ENCODE results near the gene ALKBH4.
A peak's percentile ranks its signal among the peaks of the same experiment; 100 is the strongest.

ALKBH4 gene

DNA sequence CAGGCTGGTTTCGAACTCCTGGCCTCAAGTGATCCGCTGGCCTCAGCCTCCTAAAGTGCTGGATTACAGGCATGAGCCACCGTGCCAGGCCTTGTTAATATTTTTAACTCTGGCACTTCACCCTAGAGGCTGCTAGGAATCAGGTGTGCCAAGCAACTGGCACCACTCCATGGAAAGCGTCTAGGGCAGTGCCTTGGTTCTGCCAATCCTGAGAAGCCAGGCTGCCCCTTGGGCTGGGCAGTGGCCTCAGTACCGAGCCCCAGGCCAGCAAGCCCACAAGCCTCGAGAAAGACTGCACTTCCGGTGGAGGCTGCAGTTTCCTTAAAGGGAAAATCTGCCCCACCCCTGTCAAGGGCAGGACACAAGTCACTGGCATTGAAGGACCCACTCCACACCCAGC is 11.3 kb downstream of the ALKBH4 start:
- H3K27ac ChIP-seq, result no peak overlapping the region
- H3K9me3 ChIP-seq (ENCODE audit: severe bottlenecking), result no peaks in the 10 kb centered on the region
- H3K36me3 ChIP-seq, result peaks cover 29% of the 10 kb centered on the region
- no peak overlapping the region for H3K4me3 ChIP-seq (ENCODE audit: low read depth, low read length)
- H3K27me3 ChIP-seq (ENCODE audit: insufficient read depth, low read depth, severe bottlenecking), result no peaks in the 10 kb centered on the region
- no peak for DNase-seq
- TF ChIP-seq, protein P1, sequence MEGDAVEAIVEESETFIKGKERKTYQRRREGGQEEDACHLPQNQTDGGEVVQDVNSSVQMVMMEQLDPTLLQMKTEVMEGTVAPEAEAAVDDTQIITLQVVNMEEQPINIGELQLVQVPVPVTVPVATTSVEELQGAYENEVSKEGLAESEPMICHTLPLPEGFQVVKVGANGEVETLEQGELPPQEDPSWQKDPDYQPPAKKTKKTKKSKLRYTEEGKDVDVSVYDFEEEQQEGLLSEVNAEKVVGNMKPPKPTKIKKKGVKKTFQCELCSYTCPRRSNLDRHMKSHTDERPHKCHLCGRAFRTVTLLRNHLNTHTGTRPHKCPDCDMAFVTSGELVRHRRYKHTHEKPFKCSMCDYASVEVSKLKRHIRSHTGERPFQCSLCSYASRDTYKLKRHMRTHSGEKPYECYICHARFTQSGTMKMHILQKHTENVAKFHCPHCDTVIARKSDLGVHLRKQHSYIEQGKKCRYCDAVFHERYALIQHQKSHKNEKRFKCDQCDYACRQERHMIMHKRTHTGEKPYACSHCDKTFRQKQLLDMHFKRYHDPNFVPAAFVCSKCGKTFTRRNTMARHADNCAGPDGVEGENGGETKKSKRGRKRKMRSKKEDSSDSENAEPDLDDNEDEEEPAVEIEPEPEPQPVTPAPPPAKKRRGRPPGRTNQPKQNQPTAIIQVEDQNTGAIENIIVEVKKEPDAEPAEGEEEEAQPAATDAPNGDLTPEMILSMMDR (IDR thresholded peaks at IDR 0.05; ENCODE audit: low read depth, low read length), result no peak

- Histone ChIP-seq H3K27ac (peak overlapping the region; percentile 80), H3K4me3 (ENCODE audit: low read depth, low read length) (no peak overlapping the region), H3K9me3 (ENCODE audit: severe bottlenecking) (no peaks in the 10 kb centered on the region), H3K36me3 (peaks cover 33% of the 10 kb centered on the region), H3K27me3 (ENCODE audit: insufficient read depth, low read depth, severe bottlenecking) (no peaks in the 10 kb centered on the region)
- TF ChIP-seq, protein P1 (IDR thresholded peaks at IDR 0.05; ENCODE audit: low read depth, low read length), result no peak
- no peak for DNase-seq
Observed at GRCh38 chr7:102452451-102452850, 12.2 kb downstream of the ALKBH4 start.

DNA sequence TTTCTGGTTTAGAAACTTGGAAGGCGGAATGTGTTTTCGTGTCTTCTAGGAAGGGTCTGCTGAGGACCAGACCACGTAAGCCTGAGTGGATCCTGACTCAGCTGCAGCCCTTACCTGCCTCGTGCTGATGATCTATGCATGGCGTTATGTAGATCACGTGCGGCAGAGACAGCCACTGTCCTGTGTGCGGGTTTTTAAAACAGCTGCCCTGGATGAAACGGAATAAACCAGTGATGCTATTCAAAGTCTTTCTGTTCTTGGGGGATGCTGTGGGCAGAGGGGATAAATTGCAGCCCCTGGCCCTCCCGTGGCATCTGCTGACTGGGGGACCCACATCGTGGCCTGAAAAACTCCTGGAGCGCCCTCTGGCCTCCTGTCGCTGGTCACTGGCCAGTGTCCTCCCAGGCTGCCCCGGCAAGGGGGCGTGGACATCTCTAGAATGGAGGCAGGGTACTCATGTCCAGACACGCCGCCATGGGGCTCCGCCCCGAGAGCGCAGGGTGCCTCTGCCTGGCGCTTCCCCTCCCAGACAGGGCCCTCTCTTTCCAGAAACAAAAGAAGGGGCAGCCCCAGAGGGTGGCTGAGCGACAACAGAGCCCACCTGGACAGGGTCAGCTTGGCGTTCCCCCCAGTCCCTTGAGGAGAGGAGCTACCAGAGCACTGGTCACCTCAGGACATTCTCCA is 13.2 kb downstream of the ALKBH4 start:
- Histone ChIP-seq H3K4me3 (ENCODE audit: low read depth, low read length) (peak overlapping the region; percentile 31; the same call in 1 of the 2 replicates), H3K27ac (peak overlapping the region; percentile 80)
- peak; percentile 95 for DNase-seq

GRCh38 chr7:102450242-102450641 is 14.4 kb downstream of the ALKBH4 start:
- Histone ChIP-seq H3K27ac (peak overlapping the region; percentile 24; the same call in 1 of the 2 replicates), H3K4me3 (ENCODE audit: low read depth, low read length) (no peak overlapping the region), H3K27me3 (ENCODE audit: insufficient read depth, low read depth, severe bottlenecking) (no peaks in the 10 kb centered on the region), H3K9me3 (ENCODE audit: severe bottlenecking) (no peaks in the 10 kb centered on the region), H3K36me3 (peaks cover 34% of the 10 kb centered on the region)
- TF ChIP-seq, protein P1 (IDR thresholded peaks at IDR 0.05; ENCODE audit: low read depth, low read length), result peak; percentile 55
- peak; percentile 40 for DNase-seq

More for the DNA sequence above, 13.2 kb downstream of the ALKBH4 start:
- H3K9me3 ChIP-seq (ENCODE audit: severe bottlenecking), result no peaks in the 10 kb centered on the region
- TF ChIP-seq, protein P1 (IDR thresholded peaks at IDR 0.05; ENCODE audit: low read depth, low read length), result peak; percentile 64
- peaks cover 33% of the 10 kb centered on the region for H3K36me3 ChIP-seq
- no peaks in the 10 kb centered on the region for H3K27me3 ChIP-seq (ENCODE audit: insufficient read depth, low read depth, severe bottlenecking)

DNA sequence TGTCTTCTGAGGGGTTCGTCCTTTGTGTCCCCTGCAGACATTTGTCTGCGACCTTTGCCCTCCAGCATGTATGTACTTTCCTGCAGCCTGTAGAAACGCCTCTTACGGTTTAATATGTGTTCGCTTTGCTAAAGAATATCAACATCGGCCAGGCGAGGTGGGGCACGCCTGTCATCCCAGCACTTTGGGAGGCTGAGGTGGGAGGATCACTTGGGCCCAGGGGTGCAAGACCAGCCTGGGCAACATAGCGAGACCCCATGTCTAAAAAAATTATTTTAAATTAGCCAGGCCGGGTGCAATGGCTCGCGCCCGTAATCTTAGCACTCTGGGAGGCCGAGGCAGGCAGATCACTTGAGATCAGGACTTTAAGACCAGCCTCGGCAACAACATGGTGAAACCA is 15.5 kb downstream of the ALKBH4 start:
- TF ChIP-seq, protein P1 (IDR thresholded peaks at IDR 0.05; ENCODE audit: low read depth, low read length), result no peak
- DNase-seq, result no peak
- H3K9me3 ChIP-seq (ENCODE audit: severe bottlenecking), result no peaks in the 10 kb centered on the region
- H3K36me3 ChIP-seq, result peaks cover 40% of the 10 kb centered on the region
- H3K27me3 ChIP-seq (ENCODE audit: insufficient read depth, low read depth, severe bottlenecking), result no peaks in the 10 kb centered on the region
- no peak overlapping the region for H3K4me3 ChIP-seq (ENCODE audit: low read depth, low read length)
- H3K27ac ChIP-seq, result no peak overlapping the region

DNA sequence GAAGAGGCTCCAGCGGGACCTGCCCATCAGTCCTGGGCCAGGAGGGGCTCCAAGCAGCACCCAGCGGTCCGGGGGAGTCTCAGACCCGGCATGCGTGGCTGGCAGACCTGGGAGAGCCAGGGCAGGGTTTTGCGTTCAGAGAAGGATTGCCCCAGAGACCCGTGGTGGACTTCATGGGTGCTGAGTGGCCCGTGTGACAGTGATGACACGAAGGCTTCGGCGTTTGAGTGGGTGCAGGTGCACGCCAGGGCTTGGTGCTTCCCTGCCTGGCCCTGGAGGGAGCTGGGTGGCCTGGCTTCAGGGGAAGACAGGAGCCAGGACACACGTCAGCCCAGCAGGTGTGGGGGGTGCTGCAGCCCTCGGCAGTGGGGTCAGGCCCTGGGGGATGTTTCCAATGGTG is 17.4 kb downstream of the ALKBH4 start:
- Histone ChIP-seq H3K27me3 (ENCODE audit: insufficient read depth, low read depth, severe bottlenecking) (no peaks in the 10 kb centered on the region), H3K36me3 (peaks cover 53% of the 10 kb centered on the region), H3K9me3 (ENCODE audit: severe bottlenecking) (no peaks in the 10 kb centered on the region), H3K4me3 (ENCODE audit: low read depth, low read length) (no peak overlapping the region), H3K27ac (no peak overlapping the region)
- no peak for DNase-seq
- TF ChIP-seq, protein P1 (IDR thresholded peaks at IDR 0.05; ENCODE audit: low read depth, low read length), result no peak
